Spleen (tissue), 11 donors: Measurements from ENCODE around the gene SLIT3. TPM values are rescaled to one million over a fixed set of nuclear protein-coding genes. Genes with fewer than 3 reads are reported as not detected.

Experiments
- DNase-seq: peaks from one replicate; pipeline ENCODE4 v3.0.0-alpha.2; 2020
- H3K27ac ChIP-seq, 8 donors: fragments of 200-600 bp; sonication (generic) in 7 of 8; 1 replicate in 4 of 8; 2 replicates in 4 of 8; pipeline versions ENCODE4 v1.5.0 to v1.8.0; 2016 to 2021; ENCODE audit warnings: inconsistent platforms in 4 of 8, mild to moderate bottlenecking in 4 of 8, moderate library complexity in 1 of 8
- H3K27me3 ChIP-seq, 7 donors: fragments of 200-600 bp; sonication (generic) in 6 of 7; replicated peaks in 1 of 7; 1 replicate in 4 of 7; 2 replicates in 3 of 7; pipeline versions ENCODE4 v1.5.0 to v1.8.0; 2016 to 2021; ENCODE audit warnings: inconsistent platforms in 3 of 7, mild to moderate bottlenecking in 1 of 7
- H3K36me3 ChIP-seq, 6 donors: fragments of 200-600 bp; sonication (generic) in 5 of 6; 1 replicate in 4 of 6; 2 replicates in 2 of 6; pipeline versions ENCODE4 v1.5.0 to v1.8.0; 2016 to 2021; ENCODE audit warnings: inconsistent platforms in 2 of 6
- H3K4me1 ChIP-seq, 6 donors: fragments of 200-600 bp; sonication (generic) in 5 of 6; 1 replicate in 3 of 6; 2 replicates in 3 of 6; pipeline versions ENCODE4 v1.5.0 to v1.8.0; 2016 to 2021; ENCODE audit warnings: inconsistent platforms in 3 of 6
- H3K4me3 ChIP-seq, 8 donors: fragments of 200-600 bp; sonication (generic) in 7 of 8; 1 replicate in 4 of 8; 2 replicates in 4 of 8; pipeline versions ENCODE4 v1.5.0 to v1.8.0; 2016 to 2021; ENCODE audit warnings: inconsistent platforms in 4 of 8, mild to moderate bottlenecking in 4 of 8, moderate library complexity in 2 of 8
- H3K9me3 ChIP-seq, 8 donors: fragments of 200-600 bp; sonication (generic) in 7 of 8; 1 replicate in 4 of 8; 2 replicates in 4 of 8; pipeline versions ENCODE4 v1.5.0 to v1.8.0; 2016 to 2021; ENCODE audit warnings: inconsistent platforms in 4 of 8
- CTCF ChIP-seq, 11 experiments: fragments of 200-600 bp in 7 of 11; fragments of 450-650 bp in 4 of 11; sonication (generic) in 4 of 11; IDR thresholded peaks in 8 of 11; conservative IDR thresholded peaks in 3 of 11; 1 replicate in 7 of 11; 2 replicates in 4 of 11; pipeline versions ENCODE4 v1.4.0 to v1.8.0; 2016 to 2021; ENCODE audit warnings: antibody characterized with exemption in 11 of 11, inconsistent platforms in 4 of 11, mild to moderate bottlenecking in 1 of 11
- POLR2A ChIP-seq, 3 donors: fragments of 450-650 bp; IDR thresholded peaks; one replicate each; pipeline ENCODE4 v1.5.1; 2017; ENCODE audit warnings: antibody characterized with exemption in 3 of 3, mild to moderate bottlenecking in 1 of 3
- POLR2AphosphoS5 ChIP-seq, 3 donors: sonication (generic); formaldehyde crosslinking; IDR thresholded peaks; one replicate each; pipeline ENCODE4 v1.5.1; 2017; ENCODE audit warnings: antibody characterized with exemption in 3 of 3
- WGBS, 5 donors: extraction: QIAGEN DNeasy Blood & Tissue Kit in 3 of 5; methylation state at CpG; one replicate each; pipeline versions ENCODE4 v1.1.5 to v1.1.7; 2013 to 2018; 5-methylcytosine and 5-hydroxymethylcytosine counted together
- intact Hi-C: fragments of 100-400 bp; cut with DNase I; formaldehyde crosslinking; loops from one replicate; pipeline ENCODE4 v1.15.0; 2023; ENCODE audit warnings: low total_unique reads
- polyA plus RNA-seq, 3 donors: library from polyadenylated mRNA; stranded (reverse); fragments of 200-250 nt; gene quantifications; one replicate each; pipeline ENCODE4 v1.2.1, GENCODE V29; 2013
- total RNA-seq, 7 donors: library from RNA; depleted of rRNA in 3 of 7; stranded (reverse); fragments of >200 nt in 3 of 7; fragmentation: NEBNext Ultra II Directional in 4 of 7; extraction: Animal tissue kit (Norgen Biotek cat#: 25700) in 4 of 7; gene quantifications; one replicate each; pipeline versions ENCODE4 v1.1.0 to v1.2.1, GENCODE V29; 2016 to 2021
- donor health status: healthy with polysubstance abuse.
- donor health status: DM: no; HTN: no; CAD: no; lungs with moderate emphysema.
- donor health status: DM: no; HTN: no; CAD: no.
- donor health status: Bipolar disorder and iron deficiency.
- donor health status: healthy.
- donor health status: DM: no; HTN: no; CAD: no.
- donor health status: DM: yes; HTN: yes; CAD: no.

The SLIT3 gene
- total and polyA plus RNA-seq, 10 donors, result 0.33 to 54.0 (median 13.2) TPM

- intact Hi-C loops, result no loop called here
- H3K9me3 ChIP-seq, result no peaks in the 10 kb centered on the region
Measured at GRCh38 chr5:168860503-168860902, 440.4 kb downstream of the SLIT3 start.

DNA sequence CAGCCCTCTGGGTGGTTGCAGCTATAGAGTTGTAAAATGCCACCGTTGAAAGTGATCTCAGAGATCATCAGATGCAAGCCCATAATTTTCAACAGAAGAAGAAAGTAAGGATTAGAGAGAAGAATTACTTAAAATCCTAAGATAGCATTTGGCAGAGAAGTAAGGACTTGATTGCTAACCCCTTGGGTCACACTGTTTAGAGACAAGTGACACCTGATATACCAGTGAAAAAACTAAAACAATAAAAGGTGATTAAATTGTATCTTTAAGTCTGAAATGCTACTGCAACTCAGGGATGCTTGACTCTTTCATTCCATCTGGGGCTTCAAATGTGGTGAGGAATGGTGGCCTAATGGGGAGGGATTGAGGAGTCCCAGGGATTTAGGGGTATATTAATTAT lies 440.9 kb downstream of the SLIT3 start:
- WGBS, 5 donors, result 56 to 83% (median 65%) methylated on average over 1 of the region's 1 CpG
- no peaks in the 10 kb centered on the region for H3K9me3 ChIP-seq

More at GRCh38 chr5:168860503-168860902, 440.4 kb downstream of the SLIT3 start:
- no peak overlapping the region for H3K4me3 ChIP-seq
- TF ChIP-seq POLR2AphosphoS5 (IDR thresholded peaks at IDR 0.05) (no peak), CTCF (IDR thresholded peaks at IDR 0.05 in 8 of 11, conservative IDR thresholded peaks at IDR 0.05 in 3 of 11) (no peak), POLR2A (IDR thresholded peaks at IDR 0.05) (no peak)
- H3K27me3 ChIP-seq, result no peaks in the 10 kb centered on the region
- DNase-seq, result no peak
- WGBS, 5 donors, result 79 to 100% (median 91%) methylated on average over 1 of the region's 1 CpG
- no peaks in the 10 kb centered on the region for H3K4me1 ChIP-seq
- H3K27ac ChIP-seq, result no peak overlapping the region
- no peaks in the 10 kb centered on the region for H3K36me3 ChIP-seq

DNA sequence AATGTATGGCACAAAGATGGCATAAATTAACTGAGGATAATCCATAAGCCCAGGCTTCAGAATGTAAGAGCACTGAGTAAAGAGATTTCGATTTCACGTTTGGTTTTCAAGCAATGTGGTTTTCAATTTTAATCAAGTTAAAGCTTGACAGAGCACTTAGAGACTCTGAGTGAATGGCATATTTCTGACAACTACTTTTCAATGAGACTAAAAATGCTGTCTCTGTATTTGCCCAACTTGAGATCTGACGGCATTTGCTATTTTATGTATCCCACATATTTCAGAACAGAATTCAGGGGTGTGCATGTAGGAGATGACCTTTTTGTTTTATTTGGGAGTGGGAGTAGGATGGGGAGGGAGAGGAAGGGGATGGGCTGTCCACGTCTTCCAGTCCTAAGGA lies 441.5 kb downstream of the SLIT3 start:
- Histone ChIP-seq H3K9me3 (no peaks in the 10 kb centered on the region), H3K27me3 (no peaks in the 10 kb centered on the region), H3K27ac (no peak overlapping the region), H3K36me3 (no peaks in the 10 kb centered on the region), H3K4me1 (no peaks in the 10 kb centered on the region), H3K4me3 (no peak overlapping the region)
- WGBS, 5 donors, result 72 to 79% (median 77%) methylated on average over 4 of the region's 4 CpGs
- TF ChIP-seq CTCF (IDR thresholded peaks at IDR 0.05 in 8 of 11, conservative IDR thresholded peaks at IDR 0.05 in 3 of 11) (no peak), POLR2AphosphoS5 (IDR thresholded peaks at IDR 0.05) (no peak), POLR2A (IDR thresholded peaks at IDR 0.05) (no peak)
- intact Hi-C loops, result no loop called here
- no peak for DNase-seq

More for the DNA sequence above, 440.9 kb downstream of the SLIT3 start:
- H3K36me3 ChIP-seq, result no peaks in the 10 kb centered on the region
- TF ChIP-seq POLR2AphosphoS5 (IDR thresholded peaks at IDR 0.05) (no peak), POLR2A (IDR thresholded peaks at IDR 0.05) (no peak), CTCF (IDR thresholded peaks at IDR 0.05 in 8 of 11, conservative IDR thresholded peaks at IDR 0.05 in 3 of 11) (no peak)
- DNase-seq, result no peak
- no peak overlapping the region for H3K4me3 ChIP-seq
- intact Hi-C loops, result no loop called here
- H3K27ac ChIP-seq, result no peak overlapping the region
- H3K27me3 ChIP-seq, result no peaks in the 10 kb centered on the region
- no peaks in the 10 kb centered on the region for H3K4me1 ChIP-seq

DNA sequence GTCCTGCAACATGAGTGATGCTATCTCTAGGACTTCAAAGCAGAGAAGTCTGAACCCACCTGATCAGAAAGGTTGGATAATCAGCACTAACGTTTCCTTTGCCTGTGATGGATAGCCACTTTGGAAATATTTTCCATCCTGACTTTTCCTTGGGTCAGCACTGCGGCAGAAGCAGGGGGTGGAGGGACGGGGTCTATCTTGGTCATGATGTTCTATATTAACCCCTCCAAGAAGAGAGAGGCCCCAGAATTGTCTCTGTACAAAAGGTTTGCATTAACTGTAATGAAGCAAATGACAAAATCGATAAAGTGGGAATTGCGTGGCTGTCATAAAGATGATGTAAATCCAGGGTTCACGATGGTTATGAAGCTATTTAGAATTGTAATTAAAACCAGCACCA lies 441.9 kb downstream of the SLIT3 start:
- DNase-seq, result no peak
- intact Hi-C loops, result no loop called here
- Histone ChIP-seq H3K4me3 (no peak overlapping the region), H3K27ac (no peak overlapping the region), H3K36me3 (no peaks in the 10 kb centered on the region), H3K4me1 (no peaks in the 10 kb centered on the region), H3K9me3 (no peaks in the 10 kb centered on the region), H3K27me3 (no peaks in the 10 kb centered on the region)
- 72 to 82% (median 80%) methylated on average over 6 of the region's 6 CpGs for WGBS, 5 donors
- TF ChIP-seq POLR2AphosphoS5 (IDR thresholded peaks at IDR 0.05) (no peak), CTCF (IDR thresholded peaks at IDR 0.05 in 8 of 11, conservative IDR thresholded peaks at IDR 0.05 in 3 of 11) (no peak), POLR2A (IDR thresholded peaks at IDR 0.05) (no peak)
